OCI-LY7 (cell line): ENCODE results near the gene RFX7. TPM values are rescaled to one million over a fixed set of nuclear protein-coding genes. Genes with fewer than 3 reads are reported as not detected.

ENCODE experiments used
- BruUV-seq: library from RNA; stranded (reverse); fragments of 400-500 nt; replicated peaks from 2 replicates; lab custom pipeline; 2021; lab: Mats Ljungman, UMichigan
- CTCF ChIA-PET: fragments of 300-600 bp; sonication (Branson Sonifier 250); formaldehyde crosslinking; loops from one replicate; lab custom pipeline; 2022; ENCODE audit warnings: antibody characterized with exemption; ENCODE audit not compliant: unreplicated experiment; lab: Charles Lee
- POLR2A ChIA-PET: fragments of 300-600 bp; sonication (Branson Sonifier 250); formaldehyde crosslinking; loops from one replicate; lab custom pipeline; 2022; ENCODE audit warnings: antibody characterized with exemption; lab: Charles Lee
- DNase-seq: peaks from one replicate; pipeline ENCODE4 v3.0.0-alpha.2; 2015; ENCODE audit warnings: low spot score
- H2AFZ ChIP-seq: fragments of 200-600 bp; sonication (generic), shearing (Covaris generic); 2 replicates; pipeline ENCODE4 v1.6.1; 2014; ENCODE audit warnings: mild to moderate bottlenecking, antibody characterized with exemption, low read length, moderate library complexity
- H3K27ac ChIP-seq: fragments of 200-600 bp; sonication (generic); 2 replicates; pipeline ENCODE4 v1.5.1; 2014; ENCODE audit warnings: mixed run types, low read depth, mild to moderate bottlenecking, moderate library complexity, low read length, inconsistent platforms; ENCODE audit not compliant: poor library complexity, severe bottlenecking
- H3K36me3 ChIP-seq: fragments of 200-600 bp; sonication (generic); 2 replicates; pipeline ENCODE4 v1.6.1; 2014; ENCODE audit warnings: mild to moderate bottlenecking, antibody characterized with exemption, low read length, moderate library complexity, mixed read lengths; ENCODE audit not compliant: insufficient read depth
- H3K4me1 ChIP-seq: fragments of 200-600 bp; sonication (generic); 2 replicates; pipeline ENCODE4 v1.5.1; 2014; ENCODE audit warnings: mild to moderate bottlenecking, low read length; ENCODE audit not compliant: insufficient read depth, poor library complexity, severe bottlenecking
- H3K4me2 ChIP-seq: fragments of 200-600 bp; sonication (generic); 2 replicates; pipeline ENCODE4 v1.6.1; 2014; ENCODE audit warnings: mild to moderate bottlenecking, low read length
- H3K4me3 ChIP-seq: fragments of 200-600 bp; sonication (generic); 2 replicates; pipeline ENCODE4 v1.5.1; 2014; ENCODE audit warnings: mild to moderate bottlenecking, low read depth, low read length; ENCODE audit not compliant: poor library complexity, severe bottlenecking
- H3K79me2 ChIP-seq: fragments of 200-600 bp; sonication (generic); 2 replicates; pipeline ENCODE4 v1.6.1; 2016; ENCODE audit warnings: low read depth, mild to moderate bottlenecking, low read length, moderate library complexity, mixed read lengths; ENCODE audit not compliant: insufficient read depth
- H3K9me2 ChIP-seq: fragments of 200-600 bp; sonication (generic); 2 replicates; pipeline ENCODE4 v1.6.1; 2016; ENCODE audit warnings: mild to moderate bottlenecking, low read length, mixed read lengths; ENCODE audit not compliant: insufficient read depth
- H3K9me3 ChIP-seq: fragments of 200-600 bp; sonication (generic); 2 replicates; pipeline ENCODE4 v1.6.1; 2014; ENCODE audit warnings: mild to moderate bottlenecking, mixed run types, low read length, mixed read lengths
- H4K20me1 ChIP-seq: fragments of 200-600 bp; sonication (generic); 2 replicates; pipeline ENCODE4 v1.6.1; 2014; ENCODE audit warnings: mild to moderate bottlenecking, antibody characterized with exemption, low read length, moderate library complexity, mixed read lengths; ENCODE audit not compliant: insufficient read depth
- EZH2phosphoT487 ChIP-seq: fragments of 200-600 bp; sonication (generic); IDR thresholded peaks from 2 replicates; pipeline ENCODE4 v1.6.1; 2018; ENCODE audit warnings: low read depth, borderline replicate concordance, mild to moderate bottlenecking, mixed run types, antibody characterized with exemption, low read length, moderate library complexity, mixed read lengths
- intact Hi-C: fragments of 100-400 bp; cut with micrococcal nuclease; formaldehyde crosslinking; loops from one replicate; pipeline ENCODE4 v1.10.0; 2022; ENCODE audit not compliant: unreplicated experiment
- total RNA-seq, 2 experiments: library from RNA; depleted of rRNA in 1 of 2; stranded (reverse); fragments of >200 nt in 1 of 2; shearing (Covaris generic) in 1 of 2; gene quantifications; 2 replicates each; pipeline ENCODE4 v1.2.3, GENCODE V29; 2014 to 2022
- TF ChIP-seq, protein P1 (sequence below): fragments of 200-600 bp; sonication (generic); conservative IDR thresholded peaks from 2 replicates; pipeline ENCODE4 v1.5.1; 2014; ENCODE audit warnings: mild to moderate bottlenecking, antibody characterized with exemption, low read length, moderate library complexity, mixed read lengths

Gene RFX7
- total RNA-seq, 2 experiments from 2014 or later: 10.3 to 33.9 TPM

DNA sequence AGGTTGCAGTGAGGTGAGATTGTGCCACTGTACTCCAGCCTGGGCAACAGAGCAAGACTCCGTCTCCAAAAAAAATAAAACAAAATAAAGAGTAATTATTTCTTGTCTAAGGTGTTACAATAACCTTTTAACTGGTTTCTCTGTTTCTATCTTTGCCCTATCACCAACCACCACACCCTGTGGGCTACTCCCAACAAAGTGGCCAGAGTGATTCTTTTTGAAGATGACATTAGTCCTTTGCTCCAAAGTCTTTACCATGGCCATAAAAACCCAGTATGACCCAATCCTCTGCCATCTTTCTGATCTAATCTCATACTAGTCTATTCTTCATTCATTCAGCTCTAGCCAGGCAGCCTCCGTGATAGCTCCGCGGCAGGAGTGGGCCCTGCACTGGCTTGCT lies 62.8 kb downstream of the RFX7 start:
- DNase-seq: no peak
- intact Hi-C loops: no loop called here
- Histone ChIP-seq H3K79me2 (peaks cover 60% of the 10 kb centered on the region; the same call in 1 of the 2 replicates), H3K4me1 (no peaks in the 10 kb centered on the region), H3K36me3 (peaks cover 8% of the 10 kb centered on the region), H3K4me2 (no peak overlapping the region), H3K9me2 (no peaks in the 10 kb centered on the region), H4K20me1 (no peaks in the 10 kb centered on the region), H3K9me3 (peaks cover 4% of the 10 kb centered on the region; the same call in 1 of the 2 replicates), H2AFZ (no peak overlapping the region), H3K27ac (no peak overlapping the region), H3K4me3 (no peak overlapping the region)
- ChIA-PET POLR2A (interaction anchor here (0.7 to 1.1 kb wide), 2 partner anchors 12 to 266 kb away, joined by 3 read pairs; no protein-coding TSS in a partner anchor), CTCF (no interaction called here)
- BruUV-seq: no TSS peak
- TF ChIP-seq, protein P1, sequence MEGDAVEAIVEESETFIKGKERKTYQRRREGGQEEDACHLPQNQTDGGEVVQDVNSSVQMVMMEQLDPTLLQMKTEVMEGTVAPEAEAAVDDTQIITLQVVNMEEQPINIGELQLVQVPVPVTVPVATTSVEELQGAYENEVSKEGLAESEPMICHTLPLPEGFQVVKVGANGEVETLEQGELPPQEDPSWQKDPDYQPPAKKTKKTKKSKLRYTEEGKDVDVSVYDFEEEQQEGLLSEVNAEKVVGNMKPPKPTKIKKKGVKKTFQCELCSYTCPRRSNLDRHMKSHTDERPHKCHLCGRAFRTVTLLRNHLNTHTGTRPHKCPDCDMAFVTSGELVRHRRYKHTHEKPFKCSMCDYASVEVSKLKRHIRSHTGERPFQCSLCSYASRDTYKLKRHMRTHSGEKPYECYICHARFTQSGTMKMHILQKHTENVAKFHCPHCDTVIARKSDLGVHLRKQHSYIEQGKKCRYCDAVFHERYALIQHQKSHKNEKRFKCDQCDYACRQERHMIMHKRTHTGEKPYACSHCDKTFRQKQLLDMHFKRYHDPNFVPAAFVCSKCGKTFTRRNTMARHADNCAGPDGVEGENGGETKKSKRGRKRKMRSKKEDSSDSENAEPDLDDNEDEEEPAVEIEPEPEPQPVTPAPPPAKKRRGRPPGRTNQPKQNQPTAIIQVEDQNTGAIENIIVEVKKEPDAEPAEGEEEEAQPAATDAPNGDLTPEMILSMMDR: no peak
- TF ChIP-seq EZH2phosphoT487: no peak

DNA sequence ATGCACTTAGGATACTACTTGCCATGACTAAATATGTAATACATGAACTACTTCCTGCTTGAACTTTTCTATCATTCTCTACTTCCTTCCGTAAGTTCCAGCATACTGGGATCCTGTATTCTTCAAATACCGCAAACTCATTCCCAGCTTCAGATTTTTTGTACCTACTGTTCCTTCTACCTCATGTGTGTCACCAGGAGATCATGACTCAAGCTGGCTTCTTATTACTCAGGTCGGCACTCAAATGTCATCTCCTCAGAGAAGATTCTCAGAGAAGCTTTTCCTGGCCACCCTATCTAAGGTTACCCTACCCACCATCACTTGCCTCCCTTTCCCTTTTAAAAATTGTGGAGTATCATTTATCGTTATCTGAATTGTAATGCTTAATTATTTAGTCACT lies 66.7 kb downstream of the RFX7 start:
- BruUV-seq: no TSS peak
- no peak overlapping the region for H2AFZ ChIP-seq
- no peaks in the 10 kb centered on the region for H4K20me1 ChIP-seq
- TF ChIP-seq, protein P1: no peak
- TF ChIP-seq EZH2phosphoT487: no peak
- 0 out of 2 replicates have a peak, but pooled peaks cover 2% of the 10 kb centered on the region for H3K9me3 ChIP-seq
- no peak overlapping the region for H3K4me2 ChIP-seq
- no peak for DNase-seq
- ChIA-PET POLR2A (no interaction called here), CTCF (no interaction called here)
- H3K36me3 ChIP-seq: peaks cover 29% of the 10 kb centered on the region
- intact Hi-C loops: no loop called here
- no peaks in the 10 kb centered on the region for H3K4me1 ChIP-seq
- H3K27ac ChIP-seq: no peak overlapping the region
- H3K9me2 ChIP-seq: no peaks in the 10 kb centered on the region
- peaks cover 52% of the 10 kb centered on the region; the same call in 1 of the 2 replicates for H3K79me2 ChIP-seq
- no peak overlapping the region for H3K4me3 ChIP-seq

- no peak for DNase-seq
- peaks cover 41% of the 10 kb centered on the region for H3K36me3 ChIP-seq
- no peak overlapping the region for H2AFZ ChIP-seq
- no peak for TF ChIP-seq EZH2phosphoT487
- TF ChIP-seq, protein P1: no peak
- H3K4me3 ChIP-seq: no peak overlapping the region
- H3K4me1 ChIP-seq: no peaks in the 10 kb centered on the region
- ChIA-PET CTCF (no interaction called here), POLR2A (interaction anchor here (0.5 kb wide), 1 partner anchor 29 kb away, joined by 3 read pairs; no protein-coding TSS in a partner anchor)
- no TSS peak for BruUV-seq
- H4K20me1 ChIP-seq: no peaks in the 10 kb centered on the region
- no peak overlapping the region for H3K27ac ChIP-seq
- no peaks in the 10 kb centered on the region for H3K9me2 ChIP-seq
- H3K9me3 ChIP-seq: 0 out of 2 replicates have a peak, but pooled peaks cover 7% of the 10 kb centered on the region
- H3K4me2 ChIP-seq: no peak overlapping the region
- peaks cover 42% of the 10 kb centered on the region; the same call in 1 of the 2 replicates for H3K79me2 ChIP-seq
- intact Hi-C loops: no loop called here
Measured at GRCh38 chr15:56175788-56176187, 67.9 kb downstream of the RFX7 start.
